Hematopoietic multipotent progenitor cell treated with erythropoietin and hydrocortisone succinate and interleukin-3 and kit ligand, for 6 days (in vitro differentiated cells): ENCODE measurements around the gene F11.
"Not testable (repeated sequence)": the region's sequence is repeated elsewhere in the genome, so short reads cannot be mapped to it uniquely, and the experiment has no call there.

ENCODE experiments used
- DNase-seq: peaks from one replicate; pipeline ENCODE4 v3.0.0-alpha.2; 2015

Gene F11

GRCh38 chr4:186304216-186304615 lies 38.2 kb downstream of the F11 start:
- DNase-seq: no peak

GRCh38 chr4:186304866-186305505 lies 39.0 kb downstream of the F11 start:
- no peak for DNase-seq

- DNase-seq: no peak
Measured at GRCh38 chr4:186307497-186307896, 41.5 kb downstream of the F11 start.

GRCh38 chr4:186307916-186308315 lies 41.9 kb downstream of the F11 start:
- DNase-seq: no peak

GRCh38 chr4:186318481-186318880 lies 52.5 kb downstream of the F11 start:
- DNase-seq: no peak

- DNase-seq: not testable (repeated sequence)
Measured at GRCh38 chr4:186324660-186325059, 58.7 kb downstream of the F11 start.

- no peak for DNase-seq
Measured at GRCh38 chr4:186326391-186326790, 60.4 kb downstream of the F11 start.

GRCh38 chr4:186329372-186329771 lies 63.4 kb downstream of the F11 start:
- no peak for DNase-seq

- DNase-seq: no peak
Measured at GRCh38 chr4:186330368-186330767, 64.4 kb downstream of the F11 start.

- DNase-seq: no peak
Measured at GRCh38 chr4:186335793-186336192, 69.8 kb downstream of the F11 start.
